K562 (cell line): ENCODE data around the gene CRACDL. TPM values are rescaled to one million over a fixed set of nuclear protein-coding genes. Genes with fewer than 3 reads are reported as not detected.

Experiments used
- ATAC-seq: fragments of 200-7000 bp; cut with Tn5 transposase; 3 replicates; pipeline ENCODE4 v1.9.1; 2020; ENCODE audit warnings: moderate library complexity
- BruUV-seq: library from RNA; stranded (reverse); fragments of 400-500 nt; replicated peaks from 2 replicates; lab custom pipeline; 2021; lab: Mats Ljungman, UMichigan
- CTCF ChIA-PET: fragments of 300-600 bp; formaldehyde crosslinking; extraction: SDS; loops from one replicate; lab custom pipeline; 2021; ENCODE audit warnings: low intra/inter-chr PET ratio; lab: Yijun Ruan, JAX
- POLR2A ChIA-PET: fragments of 300-600, 350-650 bp; sonication (Branson Sonifier 250); formaldehyde crosslinking; extraction: SDS; loops from one replicate; lab custom pipeline; 2021; ENCODE audit warnings: antibody characterized with exemption, inconsistent platforms; lab: Yijun Ruan, JAX
- DNase-seq, 4 experiments: peaks; one replicate each; pipeline versions ENCODE4 v3.0.0 to v3.0.0-alpha.2; 2011 to 2018; ENCODE audit warnings: low spot score in 3 of 4, mixed read lengths in 3 of 4; ENCODE audit errors: extremely low read depth in 1 of 4
- FAIRE-seq: peaks from 2 replicates; lab custom pipeline; 2011; peaks lifted over from hg19 to GRCh38; lab: Jason Lieb, UNC
- H2AFZ ChIP-seq: 2 replicates; pipeline ENCODE4 v1.6.0; 2011; ENCODE audit warnings: low read depth, low read length, control low read depth, inconsistent platforms
- H3K27ac ChIP-seq: fragments of 200-600 bp; 3 replicates; pipeline ENCODE4 v1.8.0; 2011; ENCODE audit warnings: low read depth, mild to moderate bottlenecking, control low read depth, inconsistent platforms, low read length, moderate library complexity, mixed read lengths; ENCODE audit errors: extremely low read depth
- H3K27me3 ChIP-seq, 2 experiments: fragments of 300-600 bp in 1 of 2; 2 replicates in 1 of 2; 3 replicates in 1 of 2; pipeline versions ENCODE4 v1.6.0 to v1.8.0; 2011; ENCODE audit warnings: inconsistent platforms in 2 of 2, low read length in 2 of 2, mild to moderate bottlenecking in 1 of 2, mixed read lengths in 1 of 2, moderate library complexity in 1 of 2; ENCODE audit not compliant: control insufficient read depth in 2 of 2, insufficient read depth in 2 of 2
- H3K36me3 ChIP-seq: fragments of 300-600 bp; 3 replicates; pipeline ENCODE4 v1.8.0; 2011; ENCODE audit warnings: mild to moderate bottlenecking, low read length, inconsistent platforms; ENCODE audit not compliant: control insufficient read depth, insufficient read depth
- H3K4me1 ChIP-seq, 2 experiments: fragments of 200-600 bp in 1 of 2; replicated peaks in 1 of 2; 2 replicates in 1 of 2; 3 replicates in 1 of 2; pipeline versions ENCODE4 v1.5.1 to v1.8.0; 2011; ENCODE audit warnings: inconsistent platforms in 2 of 2, low read length in 2 of 2, mild to moderate bottlenecking in 1 of 2, mixed read lengths in 1 of 2, moderate library complexity in 1 of 2; ENCODE audit not compliant: control insufficient read depth in 2 of 2, insufficient read depth in 2 of 2
- H3K4me2 ChIP-seq: 2 replicates; pipeline ENCODE4 v1.6.1; 2011; ENCODE audit warnings: low read length, control low read depth, inconsistent platforms, mixed read lengths; ENCODE audit not compliant: insufficient read depth
- H3K4me3 ChIP-seq: fragments of 200-600 bp; sonication (generic), shearing (Covaris generic); 2 replicates; pipeline ENCODE4 v1.5.1; 2016; ENCODE audit warnings: control low read depth, inconsistent platforms
- H3K79me2 ChIP-seq: fragments of 200-600 bp; 3 replicates; pipeline ENCODE4 v1.8.0; 2011; ENCODE audit warnings: low read length, inconsistent platforms; ENCODE audit not compliant: control insufficient read depth, insufficient read depth
- H3K9ac ChIP-seq, 2 experiments: 2 replicates each; pipeline versions ENCODE4 v1.6.0 to v1.6.1; 2011; ENCODE audit warnings: low read depth in 2 of 2, low read length in 2 of 2, control low read depth in 1 of 2, inconsistent platforms in 1 of 2, mild to moderate bottlenecking in 1 of 2, mixed read lengths in 1 of 2; ENCODE audit not compliant: insufficient read depth in 1 of 2
- H3K9me1 ChIP-seq: one replicate; pipeline ENCODE4 v1.6.0; 2011; ENCODE audit warnings: inconsistent platforms, mild to moderate bottlenecking, low read length, moderate library complexity; ENCODE audit not compliant: control insufficient read depth, insufficient read depth
- H3K9me3 ChIP-seq: replicated peaks from 2 replicates; pipeline ENCODE4 v1.5.1; 2011; ENCODE audit warnings: low read depth, low read length, inconsistent platforms; ENCODE audit not compliant: control insufficient read depth, insufficient read depth
- H4K20me1 ChIP-seq: replicated peaks from 2 replicates; pipeline ENCODE4 v1.6.1; 2011; ENCODE audit warnings: low read length, inconsistent platforms, mixed read lengths; ENCODE audit not compliant: control insufficient read depth, insufficient read depth
- CHD4 ChIP-seq: fragments of 200-600 bp; sonication (generic); IDR thresholded peaks from 3 replicates; pipeline ENCODE4 v1.6.1; 2012; ENCODE audit warnings: low read depth, mild to moderate bottlenecking, mixed read lengths, low read length, inconsistent platforms; ENCODE audit not compliant: insufficient read depth, insufficient replicate concordance, poor library complexity, severe bottlenecking
- E2F3 ChIP-seq: fragments of 250-450 bp; sonication (Bioruptor Pico); IDR thresholded peaks from 2 replicates; pipeline ENCODE4 v1.4.0; 2020; ENCODE audit warnings: mild to moderate bottlenecking
- ETV6 ChIP-seq, 3 experiments: fragments of 150-350 bp in 1 of 3; sonication (generic) in 1 of 3; formaldehyde crosslinking in 1 of 3; IDR thresholded peaks; 2 replicates each; pipeline versions ENCODE4 v1.6.1 to v1.8.0; 2014 to 2022; ENCODE audit warnings: borderline replicate concordance in 2 of 3, low read depth in 2 of 3, antibody characterized with exemption in 1 of 3, low read length in 1 of 3, mild to moderate bottlenecking in 1 of 3, missing genetic modification reagents in 1 of 3
- FUS ChIP-seq: fragments of 200-400 bp; formaldehyde crosslinking; optimal IDR thresholded peaks from 2 replicates; pipeline ENCODE3; 2017; ENCODE audit warnings: low read depth, low read length
- NRF1 ChIP-seq, 2 experiments: fragments of 450-650 bp; IDR thresholded peaks in 1 of 2; conservative IDR thresholded peaks in 1 of 2; 2 replicates each; pipeline ENCODE4 v1.6.1; 2014; ENCODE audit warnings: mild to moderate bottlenecking in 2 of 2
- SIN3B ChIP-seq: fragments of 450-650 bp; IDR thresholded peaks from 2 replicates; pipeline ENCODE4 v1.6.1; 2017; ENCODE audit warnings: low read depth, mild to moderate bottlenecking, moderate library complexity
- ZNF282 ChIP-seq: sonication (generic); formaldehyde crosslinking; IDR thresholded peaks from 2 replicates; pipeline ENCODE4 v1.8.1; 2023; ENCODE audit warnings: missing genetic modification reagents
- WGBS: fragments of 100-300 bp; shearing (Covaris generic); methylation state at CpG from one replicate; pipeline ENCODE4 v1.1.6; 2016; ENCODE audit warnings: low coverage, mixed read lengths; ENCODE audit not compliant: insufficient coverage; ENCODE audit errors: missing lambda C conversion rate; 5-methylcytosine and 5-hydroxymethylcytosine counted together
- in situ Hi-C: fragments of 300-500 bp; cut with MboI; formaldehyde crosslinking; loops from 4 replicates; pipeline ENCODE4 v1.15.0; 2018; ENCODE audit warnings: inconsistent platforms, mixed read lengths
- intact Hi-C: fragments of 100-400 bp; cut with micrococcal nuclease; formaldehyde crosslinking; loops from 2 replicates; pipeline ENCODE4 v1.14.2; 2022
- polyA plus RNA-seq, 8 experiments: library from polyadenylated mRNA; depleted of rRNA in 4 of 8; stranded (reverse) in 5 of 8; unstranded in 3 of 8; fragments of >200 nt; fragmentation: Nextera tagmentation in 2 of 8; fragmentation: Illumina TruSeq in 1 of 8; extraction: Ambion mirVana in 2 of 8; extraction: Trizol in 1 of 8; gene quantifications; 2 replicates each; pipeline versions ENCODE4 v1.2.1 to v1.2.3, GENCODE V29; 2011 to 2014; ENCODE audit warnings: inconsistent platforms in 1 of 8, missing spikeins in 1 of 8
- total RNA-seq, 7 experiments: library from RNA; depleted of rRNA in 6 of 7; stranded (reverse); fragments of >200 nt in 6 of 7; fragmentation: Illumina TruSeq in 2 of 7; extraction: Trizol in 2 of 7; gene quantifications; 2 replicates each; pipeline versions ENCODE4 v1.2.1 to v1.2.3, GENCODE V29; 2011 to 2021; ENCODE audit warnings: low replicate concordance in 1 of 7
- TF ChIP-seq, protein P1 (sequence below): sonication (generic); formaldehyde crosslinking; IDR thresholded peaks from 2 replicates; pipeline ENCODE4 v1.8.1; 2023; ENCODE audit warnings: mild to moderate bottlenecking, missing genetic modification reagents
- TF ChIP-seq, protein P2 (sequence below): sonication (generic); formaldehyde crosslinking; IDR thresholded peaks from 2 replicates; pipeline ENCODE4 v1.8.0; 2022; ENCODE audit warnings: missing genetic modification reagents, mild to moderate bottlenecking, borderline replicate concordance

Gene CRACDL
- total and polyA plus RNA-seq, 9 of the 15 experiments (the other 6 are each of a cell fraction or from before 2014, with no cell fraction given) = not detected

DNA sequence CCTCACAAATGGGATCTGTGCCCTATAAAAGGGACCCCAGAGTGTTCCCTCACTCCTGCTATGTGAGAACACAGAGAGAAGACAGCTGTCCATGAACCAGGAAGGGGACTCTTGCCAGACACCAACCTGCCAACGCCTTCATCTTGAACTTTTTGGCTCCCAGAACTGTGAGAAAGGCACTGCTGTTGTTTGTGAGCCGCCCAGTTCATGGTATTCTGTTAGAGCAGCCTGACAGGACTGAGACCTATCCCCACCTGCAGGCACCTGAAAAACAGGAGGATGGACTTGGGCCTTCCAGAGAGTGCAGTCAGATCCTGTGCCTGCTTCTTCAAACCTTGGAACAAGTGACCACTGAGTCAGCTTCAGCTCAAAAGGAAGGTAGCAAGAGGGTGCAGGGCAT, 51.4 kb downstream of the CRACDL start:
- POLR2A ChIA-PET = interaction anchor here (1.3 kb wide), 1 partner anchor 14 kb away, joined by 5 read pairs; no protein-coding TSS in a partner anchor
- no peak for FAIRE-seq
- intact Hi-C loops = no loop called here
- H3K9me3 ChIP-seq = no peaks in the 10 kb centered on the region
- BruUV-seq = no TSS peak
- ATAC-seq = no peak
- H3K27ac ChIP-seq = no peak overlapping the region
- H3K4me2 ChIP-seq = no peak overlapping the region
- WGBS = 0% methylated on average over 2 of the region's 2 CpGs
- H3K9ac ChIP-seq = no peak overlapping the region
- H3K27me3 ChIP-seq = peaks cover 10 to 19% of the 10 kb centered on the region in 2 experiments; a peak in 4 of 5 replicates
- DNase-seq = no peak
- no peaks in the 10 kb centered on the region for H3K4me1 ChIP-seq
- H3K9me1 ChIP-seq = no peaks in the 10 kb centered on the region
- H3K36me3 ChIP-seq = no peaks in the 10 kb centered on the region
- no peaks in the 10 kb centered on the region for H3K79me2 ChIP-seq
- no peaks in the 10 kb centered on the region; the same call in none of the 2 replicates for H4K20me1 ChIP-seq
- no peak overlapping the region for H2AFZ ChIP-seq
- H3K4me3 ChIP-seq = no peak overlapping the region
- CTCF ChIA-PET = no interaction called here
- in situ Hi-C loops = no loop called here
- TF ChIP-seq ETV6 (IDR thresholded peaks at IDR 0.05; ENCODE audit: borderline replicate concordance in 1 of 2, low read depth in 2 of 2, low read length in 1 of 2) (no peak), ETV6 (CRISPR knock-in tag; IDR thresholded peaks at IDR 0.05; ENCODE audit: borderline replicate concordance) (no peak), NRF1 (conservative IDR thresholded peaks at IDR 0.05 in 1 of 2, IDR thresholded peaks at IDR 0.05 in 1 of 2) (no peak), FUS (no peak), SIN3B (no peak), E2F3 (no peak), ZNF282 (CRISPR knock-in tag) (no peak), CHD4 (no peak)
- TF ChIP-seq, protein P1, sequence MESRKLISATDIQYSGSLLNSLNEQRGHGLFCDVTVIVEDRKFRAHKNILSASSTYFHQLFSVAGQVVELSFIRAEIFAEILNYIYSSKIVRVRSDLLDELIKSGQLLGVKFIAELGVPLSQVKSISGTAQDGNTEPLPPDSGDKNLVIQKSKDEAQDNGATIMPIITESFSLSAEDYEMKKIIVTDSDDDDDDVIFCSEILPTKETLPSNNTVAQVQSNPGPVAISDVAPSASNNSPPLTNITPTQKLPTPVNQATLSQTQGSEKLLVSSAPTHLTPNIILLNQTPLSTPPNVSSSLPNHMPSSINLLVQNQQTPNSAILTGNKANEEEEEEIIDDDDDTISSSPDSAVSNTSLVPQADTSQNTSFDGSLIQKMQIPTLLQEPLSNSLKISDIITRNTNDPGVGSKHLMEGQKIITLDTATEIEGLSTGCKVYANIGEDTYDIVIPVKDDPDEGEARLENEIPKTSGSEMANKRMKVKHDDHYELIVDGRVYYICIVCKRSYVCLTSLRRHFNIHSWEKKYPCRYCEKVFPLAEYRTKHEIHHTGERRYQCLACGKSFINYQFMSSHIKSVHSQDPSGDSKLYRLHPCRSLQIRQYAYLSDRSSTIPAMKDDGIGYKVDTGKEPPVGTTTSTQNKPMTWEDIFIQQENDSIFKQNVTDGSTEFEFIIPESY (CRISPR knock-in tag) = no peak
- TF ChIP-seq, protein P2, sequence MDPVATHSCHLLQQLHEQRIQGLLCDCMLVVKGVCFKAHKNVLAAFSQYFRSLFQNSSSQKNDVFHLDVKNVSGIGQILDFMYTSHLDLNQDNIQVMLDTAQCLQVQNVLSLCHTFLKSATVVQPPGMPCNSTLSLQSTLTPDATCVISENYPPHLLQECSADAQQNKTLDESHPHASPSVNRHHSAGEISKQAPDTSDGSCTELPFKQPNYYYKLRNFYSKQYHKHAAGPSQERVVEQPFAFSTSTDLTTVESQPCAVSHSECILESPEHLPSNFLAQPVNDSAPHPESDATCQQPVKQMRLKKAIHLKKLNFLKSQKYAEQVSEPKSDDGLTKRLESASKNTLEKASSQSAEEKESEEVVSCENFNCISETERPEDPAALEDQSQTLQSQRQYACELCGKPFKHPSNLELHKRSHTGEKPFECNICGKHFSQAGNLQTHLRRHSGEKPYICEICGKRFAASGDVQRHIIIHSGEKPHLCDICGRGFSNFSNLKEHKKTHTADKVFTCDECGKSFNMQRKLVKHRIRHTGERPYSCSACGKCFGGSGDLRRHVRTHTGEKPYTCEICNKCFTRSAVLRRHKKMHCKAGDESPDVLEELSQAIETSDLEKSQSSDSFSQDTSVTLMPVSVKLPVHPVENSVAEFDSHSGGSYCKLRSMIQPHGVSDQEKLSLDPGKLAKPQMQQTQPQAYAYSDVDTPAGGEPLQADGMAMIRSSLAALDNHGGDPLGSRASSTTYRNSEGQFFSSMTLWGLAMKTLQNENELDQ (CRISPR knock-in tag) = no peak
